HG03354 (cell line): ENCODE data around the gene PCDH15.

ENCODE experiments used
- ATAC-seq: cut with Tn5 transposase; IDR thresholded peaks from one replicate; pipeline ENCODE4 v1.9.1; 2021; ENCODE audit warnings: mild to moderate bottlenecking; ENCODE audit not compliant: unreplicated experiment, poor library complexity, severe bottlenecking

Gene PCDH15

DNA sequence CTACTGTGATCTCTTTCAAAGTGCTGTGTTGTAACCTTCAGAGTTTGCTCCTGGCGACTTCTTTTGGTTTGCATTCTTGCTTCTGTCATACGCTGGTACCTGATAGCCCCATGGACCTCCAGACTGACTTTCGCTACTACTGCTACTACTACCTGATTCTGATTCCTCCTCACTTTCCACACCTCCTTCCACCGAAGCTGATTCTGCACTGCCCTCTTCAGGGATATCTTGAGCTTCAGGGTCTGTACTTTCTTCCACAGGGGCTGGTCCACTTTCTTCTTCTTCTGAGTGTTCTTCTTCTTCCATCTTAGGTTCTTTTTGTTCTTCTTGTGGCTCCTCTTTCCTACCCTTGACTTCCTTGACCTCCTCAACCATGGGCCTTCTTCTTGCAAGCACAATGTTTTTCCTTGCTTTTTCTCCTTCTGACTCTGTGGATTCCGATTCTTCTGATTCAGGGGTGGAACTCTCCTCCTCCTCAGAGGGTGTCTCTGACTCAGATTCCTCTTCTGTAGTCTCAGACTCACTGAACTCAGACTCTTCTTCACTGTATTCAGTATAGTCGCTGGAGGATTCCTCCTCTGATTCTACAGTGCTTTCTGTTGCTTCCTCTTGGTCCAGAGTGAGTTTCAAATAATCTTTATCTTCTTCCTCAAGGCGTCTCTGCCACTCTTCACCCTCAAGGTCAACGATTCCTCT, 992.2 kb downstream of the PCDH15 start:
- no peak for ATAC-seq

- ATAC-seq = no peak
Measured at GRCh38 chr10:53786236-53786900, 1014.7 kb downstream of the PCDH15 start.

DNA sequence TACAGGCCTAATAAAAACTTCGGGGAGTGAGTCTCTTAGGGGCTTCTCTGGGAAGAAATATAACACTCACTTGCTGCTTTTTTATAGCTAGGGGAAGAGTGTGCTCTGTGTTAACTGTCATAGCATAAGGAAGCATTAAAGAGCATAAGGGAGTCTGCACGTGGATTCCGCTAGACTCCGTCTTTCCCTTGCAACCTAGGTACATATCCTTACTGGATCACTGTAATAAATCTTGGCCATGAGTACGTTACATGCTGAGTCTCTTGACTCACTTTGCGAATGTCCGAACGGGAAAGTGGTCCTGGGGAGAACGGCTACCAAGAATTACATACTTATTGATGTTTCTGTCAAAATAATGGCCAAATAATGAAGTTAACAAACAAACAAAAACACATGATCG, 1029.3 kb downstream of the PCDH15 start:
- ATAC-seq = no peak

DNA sequence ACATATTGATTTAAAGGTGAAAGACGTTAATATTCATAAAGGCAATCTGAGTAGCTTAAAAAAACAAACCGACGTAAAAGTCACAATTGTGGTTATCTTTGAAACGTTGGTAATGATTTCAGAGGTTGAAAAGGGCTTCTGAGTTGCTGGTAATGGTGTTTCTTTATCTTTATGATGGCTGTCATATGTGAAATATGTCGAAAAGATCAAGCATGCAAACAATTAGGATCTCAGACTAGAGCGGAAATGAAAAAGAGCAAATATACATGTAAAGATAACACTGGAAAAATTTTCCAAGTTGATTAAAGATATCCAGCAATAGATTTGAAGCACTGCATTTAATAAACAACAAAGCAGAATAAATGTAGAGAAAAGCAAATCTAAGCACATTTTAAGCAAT, 1030.1 kb downstream of the PCDH15 start:
- no peak for ATAC-seq

GRCh38 chr10:53765311-53765710, 1035.7 kb downstream of the PCDH15 start:
- ATAC-seq = no peak

GRCh38 chr10:53754596-53755250, 1046.3 kb downstream of the PCDH15 start:
- ATAC-seq = no peak
